K562 (cell line): Measurements from ENCODE around the gene DNAJB6. TPM values are rescaled to one million over a fixed set of nuclear protein-coding genes. Genes with fewer than 3 reads are reported as not detected.
A peak's percentile ranks its signal among the peaks of the same experiment; 100 is the strongest.

ENCODE experiments used
- ATF2 ChIP-seq: sonication (generic); formaldehyde crosslinking; IDR thresholded peaks from 2 replicates; pipeline ENCODE4 v1.8.1; 2022; ENCODE audit warnings: missing genetic modification reagents
- BRF2 ChIP-seq: IDR thresholded peaks from 3 replicates; pipeline ENCODE4 v1.6.1; 2011; ENCODE audit warnings: borderline replicate concordance, mild to moderate bottlenecking; ENCODE audit not compliant: insufficient read length, insufficient read depth
- EHMT2 ChIP-seq: fragments of 450-650 bp; IDR thresholded peaks from 2 replicates; pipeline ENCODE4 v1.6.1; 2018; ENCODE audit warnings: antibody characterized with exemption
- FOXJ3 ChIP-seq: sonication (generic); formaldehyde crosslinking; IDR thresholded peaks from 2 replicates; pipeline ENCODE4 v1.4.0; 2020; ENCODE audit warnings: mild to moderate bottlenecking, missing genetic modification reagents
- FOXP1 ChIP-seq: sonication (generic); formaldehyde crosslinking; IDR thresholded peaks from 2 replicates; pipeline ENCODE4 v1.8.0; 2022; ENCODE audit warnings: mild to moderate bottlenecking, missing genetic modification reagents
- GABPB1 ChIP-seq: sonication (generic); formaldehyde crosslinking; IDR thresholded peaks from 2 replicates; pipeline ENCODE4 v1.8.0; 2022; ENCODE audit warnings: mild to moderate bottlenecking, missing genetic modification reagents
- HDAC3 ChIP-seq: fragments of 450-650 bp; IDR thresholded peaks from 2 replicates; pipeline ENCODE4 v1.6.1; 2018; ENCODE audit warnings: borderline replicate concordance, mild to moderate bottlenecking, moderate library complexity; ENCODE audit not compliant: partially characterized antibody
- LCOR ChIP-seq: sonication (generic); formaldehyde crosslinking; IDR thresholded peaks from 2 replicates; pipeline ENCODE4 v1.8.0; 2022; ENCODE audit warnings: mild to moderate bottlenecking, missing genetic modification reagents
- MITF ChIP-seq: IDR thresholded peaks from 2 replicates; pipeline ENCODE4 v1.6.1; 2014; ENCODE audit warnings: antibody characterized with exemption
- MLLT1 ChIP-seq, 2 experiments: fragments of 450-650 bp; IDR thresholded peaks; 2 replicates each; pipeline ENCODE4 v1.6.1; 2016
- NBN ChIP-seq: fragments of 450-650 bp; IDR thresholded peaks from 2 replicates; pipeline ENCODE4 v1.6.1; 2016; ENCODE audit warnings: low read depth, mild to moderate bottlenecking
- NCOA2 ChIP-seq, 2 experiments: fragments of 450-650 bp; IDR thresholded peaks; 2 replicates each; pipeline ENCODE4 v1.6.1; 2018; ENCODE audit warnings: mild to moderate bottlenecking in 2 of 2, moderate library complexity in 1 of 2; ENCODE audit not compliant: partially characterized antibody in 2 of 2
- SETDB1 ChIP-seq: IDR thresholded peaks from one replicate; pipeline ENCODE4 v1.6.1; 2012; ENCODE audit warnings: low read length, control low read depth, inconsistent platforms
- STAG1 ChIP-seq: sonication (generic); formaldehyde crosslinking; IDR thresholded peaks from 2 replicates; pipeline ENCODE4 v1.5.0; 2020; ENCODE audit warnings: missing genetic modification reagents, borderline replicate concordance
- TAF7 ChIP-seq: fragments of 450-650 bp; IDR thresholded peaks from 2 replicates; pipeline ENCODE4 v1.6.1; 2016; ENCODE audit warnings: missing genetic modification characterization, missing compliant biosample characterization
- TCF7 ChIP-seq: sonication (generic); IDR thresholded peaks from 2 replicates; pipeline ENCODE4 v1.6.1; 2016; ENCODE audit warnings: antibody characterized with exemption, borderline replicate concordance
- TCF7L2 ChIP-seq: fragments of 150-350 bp; IDR thresholded peaks from 2 replicates; pipeline ENCODE4 v1.6.1; 2016; ENCODE audit warnings: low read depth, mild to moderate bottlenecking, low read length, moderate library complexity
- TFE3 ChIP-seq: fragments of 450-650 bp; formaldehyde crosslinking; IDR thresholded peaks from 2 replicates; pipeline ENCODE4 v1.4.0; 2020; ENCODE audit warnings: mild to moderate bottlenecking, mixed read lengths
- ZNF121 ChIP-seq: sonication (generic); formaldehyde crosslinking; conservative IDR thresholded peaks from 2 replicates; pipeline ENCODE4 v1.8.0; 2022; ENCODE audit warnings: missing genetic modification reagents
- ZNF263 ChIP-seq: sonication (generic); formaldehyde crosslinking; IDR thresholded peaks from 2 replicates; pipeline ENCODE4 v1.8.0; 2022; ENCODE audit warnings: mild to moderate bottlenecking, missing genetic modification reagents, borderline replicate concordance
- ZNF316 ChIP-seq: fragments of 450-650 bp; IDR thresholded peaks from 2 replicates; pipeline ENCODE4 v1.6.1; 2016
- ZNF75A ChIP-seq: fragments of 450-650 bp; formaldehyde crosslinking; IDR thresholded peaks from 2 replicates; pipeline ENCODE4 v1.4.0; 2020; ENCODE audit warnings: mild to moderate bottlenecking
- polyA plus RNA-seq, 8 experiments: library from polyadenylated mRNA; depleted of rRNA in 4 of 8; stranded (reverse) in 5 of 8; unstranded in 3 of 8; fragments of >200 nt; fragmentation: Nextera tagmentation in 2 of 8; fragmentation: Illumina TruSeq in 1 of 8; extraction: Ambion mirVana in 2 of 8; extraction: Trizol in 1 of 8; gene quantifications; 2 replicates each; pipeline versions ENCODE4 v1.2.1 to v1.2.3, GENCODE V29; 2011 to 2014; ENCODE audit warnings: inconsistent platforms in 1 of 8, missing spikeins in 1 of 8
- total RNA-seq, 7 experiments: library from RNA; depleted of rRNA in 6 of 7; stranded (reverse); fragments of >200 nt in 6 of 7; fragmentation: Illumina TruSeq in 2 of 7; extraction: Trizol in 2 of 7; gene quantifications; 2 replicates each; pipeline versions ENCODE4 v1.2.1 to v1.2.3, GENCODE V29; 2011 to 2021; ENCODE audit warnings: low replicate concordance in 1 of 7

Gene DNAJB6
- total and polyA plus RNA-seq, 9 of the 15 experiments (the other 6 are each of a cell fraction or from before 2014, with no cell fraction given), result 84.5 to 158 (median 135) TPM

- TF ChIP-seq ZNF316 (no peak), MITF (peak; percentile 81; the same call in 1 of the 2 replicates), ZNF121 (CRISPR knock-in tag) (no peak), NCOA2 (IDR thresholded peaks at IDR 0.05; ENCODE audit: partially characterized antibody in 2 of 2) (no peak), BRF2 (no peak), TCF7L2 (no peak), TCF7 (no peak), FOXP1 (CRISPR knock-in tag) (0 out of 2 replicates have a peak, but pooled peaks have one; percentile 52), GABPB1 (peak; percentile 74), MLLT1 (IDR thresholded peaks at IDR 0.05) (peak in 1 of 2 experiments; percentile 82; a peak in 2 of 4 replicates), ZNF75A (CRISPR knock-in tag) (no peak), LCOR (CRISPR knock-in tag) (peak; percentile 45; the same call in 1 of the 2 replicates), STAG1 (CRISPR knock-in tag) (no peak), FOXJ3 (no peak), TFE3 (CRISPR knock-in tag) (no peak), ZNF263 (CRISPR knock-in tag) (no peak), TAF7 (tag) (no peak), EHMT2 (no peak), NBN (peak; percentile 45; the same call in 1 of the 2 replicates), HDAC3 (peak; percentile 41), SETDB1 (no peak), ATF2 (CRISPR knock-in tag) (no peak)
Measured at GRCh38 chr7:157386979-157387800, 50.4 kb downstream of the DNAJB6 start (continued).
